Adrenal gland (tissue), 12 donors: ENCODE measurements around the gene MRPS16. TPM values are rescaled to one million over a fixed set of nuclear protein-coding genes. Genes with fewer than 3 reads are reported as not detected.
"Not testable (repeated sequence)": the region's sequence is repeated elsewhere in the genome, so short reads cannot be mapped to it uniquely, and the experiment has no call there.

Experiments used
- DNase-seq, 7 donors: peaks; one replicate each; pipeline ENCODE4 v3.0.0-alpha.2; 2019 to 2020
- H3K27ac ChIP-seq, 5 donors: fragments of 200-600 bp; sonication (generic) in 4 of 5; 1 replicate in 3 of 5; 2 replicates in 2 of 5; pipeline versions ENCODE4 v1.5.1 to v1.8.0; 2016 to 2020; ENCODE audit warnings: mild to moderate bottlenecking in 1 of 5
- H3K27me3 ChIP-seq: fragments of 200-600 bp; 2 replicates; pipeline ENCODE4 v1.8.0; 2021
- H3K36me3 ChIP-seq, 2 donors: fragments of 200-600 bp; replicated peaks in 1 of 2; 1 replicate in 1 of 2; 2 replicates in 1 of 2; pipeline versions ENCODE4 v1.5.1 to v1.8.0; 2018 to 2022
- H3K4me1 ChIP-seq, 2 donors: fragments of 200-600 bp; replicated peaks in 1 of 2; 1 replicate in 1 of 2; 2 replicates in 1 of 2; pipeline versions ENCODE4 v1.5.1 to v1.8.0; 2018 to 2021
- H3K4me3 ChIP-seq, 4 donors: fragments of 200-600 bp; sonication (generic) in 3 of 4; one replicate each; pipeline ENCODE4 v1.5.1; 2016 to 2018
- H3K9me3 ChIP-seq, 3 donors: fragments of 200-600 bp; sonication (generic) in 1 of 3; replicated peaks in 1 of 3; 1 replicate in 2 of 3; 2 replicates in 1 of 3; pipeline versions ENCODE4 v1.5.1 to v1.8.0; 2016 to 2021
- POLR2A ChIP-seq, 2 donors: fragments of 450-650 bp; IDR thresholded peaks; one replicate each; pipeline ENCODE4 v1.6.1; 2017; ENCODE audit warnings: antibody characterized with exemption in 2 of 2, mild to moderate bottlenecking in 2 of 2, moderate library complexity in 1 of 2
- WGBS, 4 donors: extraction: QIAGEN DNeasy Blood & Tissue Kit in 2 of 4; methylation state at CpG; one replicate each; pipeline versions ENCODE4 v1.1.5 to v1.1.7; 2013 to 2017; 5-methylcytosine and 5-hydroxymethylcytosine counted together
- intact Hi-C, 2 donors: fragments of 100-400 bp; cut with DNase I; formaldehyde crosslinking; loops; one replicate each; pipeline versions ENCODE4 v1.14.1 to v1.15.0; 2022 to 2023
- polyA plus RNA-seq, 3 donors: library from polyadenylated mRNA; stranded (reverse); fragments of 200-250 nt in 2 of 3; fragments of 350-450 nt in 1 of 3; fragmentation: Illumina TruSeq in 1 of 3; extraction: RNeasy Lipid Tissue Mini Kit (QIAGEN cat#74804) in 1 of 3; gene quantifications; one replicate each; pipeline ENCODE4 v1.2.3, GENCODE V29; 2013 to 2014
- total RNA-seq, 9 donors: library from RNA; depleted of rRNA in 4 of 9; stranded (reverse); fragments of >200 nt in 4 of 9; fragments of 120-200 nt in 1 of 9; fragmentation: NEBNext Ultra II Directional in 1 of 9; extraction: Animal tissue kit (Norgen Biotek cat#: 25700) in 1 of 9; gene quantifications; one replicate each; pipeline versions ENCODE4 v1.1.0 to v1.2.4, GENCODE V29; 2013 to 2023
- TF ChIP-seq, protein P1 (sequence below), 6 experiments: fragments of 450-650 bp in 4 of 6; fragments of 200-600 bp in 2 of 6; sonication (generic) in 1 of 6; IDR thresholded peaks; 1 replicate in 5 of 6; 2 replicates in 1 of 6; pipeline versions ENCODE4 v1.5.1 to v1.8.0; 2016 to 2021; ENCODE audit warnings: antibody characterized with exemption in 6 of 6, mild to moderate bottlenecking in 2 of 6, moderate library complexity in 1 of 6
- donor health status: healthy with polysubstance abuse.
- donor health status: Bipolar disorder and iron deficiency.
- donor health status: DM: yes; HTN: yes; CAD: no.
- donor health status: DM: no; HTN: no; CAD: no.
- donor health status: DM: no; HTN: no; CAD: no.
- donor health status: DM: yes; HTN: yes; CAD: no.

MRPS16 gene
- total and polyA plus RNA-seq, 12 donors, result 37.6 to 128 (median 86.7) TPM

DNA sequence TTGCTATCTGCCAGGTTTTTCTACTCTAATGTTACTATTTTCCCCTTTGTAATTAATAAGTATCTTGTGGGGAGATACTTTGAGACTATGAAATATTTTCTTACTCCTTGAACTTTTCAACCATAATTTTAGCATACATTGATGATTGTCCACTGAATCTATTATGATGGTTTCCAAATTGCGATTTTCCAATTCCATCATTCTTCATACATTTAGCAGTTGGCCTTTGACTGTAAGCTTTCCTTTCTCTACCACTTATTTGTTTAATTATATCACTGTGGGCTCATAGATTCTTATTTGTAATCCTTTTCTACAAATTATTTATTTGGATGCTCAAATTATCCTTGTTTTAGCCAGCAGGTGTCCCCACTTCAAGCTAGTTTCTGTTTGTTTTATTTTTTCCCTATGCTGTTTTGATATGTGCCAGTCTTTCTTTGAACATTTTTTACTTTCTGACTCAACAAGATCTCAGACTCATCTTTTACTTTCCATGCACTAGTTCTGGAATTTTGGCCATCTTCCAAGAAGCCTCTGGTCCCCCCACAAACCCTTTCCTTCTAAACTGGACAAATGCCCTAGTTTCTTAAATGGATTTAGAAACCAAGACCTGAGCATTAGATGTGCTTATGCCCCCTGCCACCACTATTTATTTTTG is 11.4 kb upstream of the MRPS16 start:
- Histone ChIP-seq H3K4me1 (peaks cover 0 to 8% of the 10 kb centered on the region in 2 donors), H3K9me3 (no peaks in the 10 kb centered on the region), H3K4me3 (no peak overlapping the region), H3K36me3 (no peaks in the 10 kb centered on the region), H3K27ac (no peak overlapping the region), H3K27me3 (no peaks in the 10 kb centered on the region)
- TF ChIP-seq, protein P1, sequence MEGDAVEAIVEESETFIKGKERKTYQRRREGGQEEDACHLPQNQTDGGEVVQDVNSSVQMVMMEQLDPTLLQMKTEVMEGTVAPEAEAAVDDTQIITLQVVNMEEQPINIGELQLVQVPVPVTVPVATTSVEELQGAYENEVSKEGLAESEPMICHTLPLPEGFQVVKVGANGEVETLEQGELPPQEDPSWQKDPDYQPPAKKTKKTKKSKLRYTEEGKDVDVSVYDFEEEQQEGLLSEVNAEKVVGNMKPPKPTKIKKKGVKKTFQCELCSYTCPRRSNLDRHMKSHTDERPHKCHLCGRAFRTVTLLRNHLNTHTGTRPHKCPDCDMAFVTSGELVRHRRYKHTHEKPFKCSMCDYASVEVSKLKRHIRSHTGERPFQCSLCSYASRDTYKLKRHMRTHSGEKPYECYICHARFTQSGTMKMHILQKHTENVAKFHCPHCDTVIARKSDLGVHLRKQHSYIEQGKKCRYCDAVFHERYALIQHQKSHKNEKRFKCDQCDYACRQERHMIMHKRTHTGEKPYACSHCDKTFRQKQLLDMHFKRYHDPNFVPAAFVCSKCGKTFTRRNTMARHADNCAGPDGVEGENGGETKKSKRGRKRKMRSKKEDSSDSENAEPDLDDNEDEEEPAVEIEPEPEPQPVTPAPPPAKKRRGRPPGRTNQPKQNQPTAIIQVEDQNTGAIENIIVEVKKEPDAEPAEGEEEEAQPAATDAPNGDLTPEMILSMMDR (IDR thresholded peaks at IDR 0.05), result peak; percentile 43 to 63 (median 56)
- no peak for TF ChIP-seq POLR2A (IDR thresholded peaks at IDR 0.05)
- DNase-seq, result no peak
- intact Hi-C loops, result loop anchor here in 1 of 2 donors (10.0 kb wide), 1 partner anchor 221 kb away; no protein-coding TSS in a partner anchor
- WGBS, 4 donors, result 36 to 41% (median 37%) methylated on average over 1 of the region's 1 CpG

DNA sequence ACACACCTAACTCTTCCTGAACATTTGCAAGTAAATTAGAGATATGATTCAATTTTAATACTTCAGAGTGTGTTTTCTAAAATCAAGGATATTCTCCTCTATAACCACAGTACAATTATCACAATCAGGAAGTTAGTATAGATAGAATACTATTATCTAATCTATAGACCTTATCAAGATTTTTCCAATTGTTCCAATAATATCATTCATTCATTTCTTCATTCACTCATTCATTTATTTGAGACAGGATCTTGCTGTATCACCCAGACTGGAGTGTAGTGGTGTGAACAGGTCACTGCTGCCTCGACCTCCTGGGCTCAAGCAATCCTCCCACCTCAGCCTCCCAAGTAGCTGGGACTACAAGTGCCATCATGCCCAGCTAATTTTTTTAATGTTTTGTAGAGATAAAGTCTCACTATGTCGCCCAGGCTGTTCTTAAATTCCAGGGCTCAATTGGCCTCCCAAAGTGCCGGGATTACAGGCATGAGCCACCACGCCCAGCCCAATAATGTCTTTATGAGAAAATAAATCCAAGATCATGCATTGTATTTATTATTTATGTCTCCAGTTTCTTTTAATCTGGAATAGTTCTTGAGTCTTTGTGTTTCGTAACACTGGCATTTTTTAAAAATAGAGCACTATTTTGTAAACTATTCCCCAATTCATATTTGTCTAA is 10.6 kb upstream of the MRPS16 start:
- no peak overlapping the region for H3K4me3 ChIP-seq
- no peak for DNase-seq
- intact Hi-C loops, result loop anchor here in 1 of 2 donors (10.0 kb wide), 1 partner anchor 222 kb away; no protein-coding TSS in a partner anchor
- H3K27me3 ChIP-seq, result no peaks in the 10 kb centered on the region
- TF ChIP-seq POLR2A (IDR thresholded peaks at IDR 0.05), result no peak
- TF ChIP-seq, protein P1 (IDR thresholded peaks at IDR 0.05), result no peak
- 81 to 85% (median 82%) methylated on average over 5 of the region's 5 CpGs for WGBS, 4 donors
- H3K4me1 ChIP-seq, result peaks cover 0 to 8% of the 10 kb centered on the region in 2 donors
- H3K27ac ChIP-seq, result no peak overlapping the region
- no peaks in the 10 kb centered on the region for H3K9me3 ChIP-seq
- H3K36me3 ChIP-seq, result no peaks in the 10 kb centered on the region

DNA sequence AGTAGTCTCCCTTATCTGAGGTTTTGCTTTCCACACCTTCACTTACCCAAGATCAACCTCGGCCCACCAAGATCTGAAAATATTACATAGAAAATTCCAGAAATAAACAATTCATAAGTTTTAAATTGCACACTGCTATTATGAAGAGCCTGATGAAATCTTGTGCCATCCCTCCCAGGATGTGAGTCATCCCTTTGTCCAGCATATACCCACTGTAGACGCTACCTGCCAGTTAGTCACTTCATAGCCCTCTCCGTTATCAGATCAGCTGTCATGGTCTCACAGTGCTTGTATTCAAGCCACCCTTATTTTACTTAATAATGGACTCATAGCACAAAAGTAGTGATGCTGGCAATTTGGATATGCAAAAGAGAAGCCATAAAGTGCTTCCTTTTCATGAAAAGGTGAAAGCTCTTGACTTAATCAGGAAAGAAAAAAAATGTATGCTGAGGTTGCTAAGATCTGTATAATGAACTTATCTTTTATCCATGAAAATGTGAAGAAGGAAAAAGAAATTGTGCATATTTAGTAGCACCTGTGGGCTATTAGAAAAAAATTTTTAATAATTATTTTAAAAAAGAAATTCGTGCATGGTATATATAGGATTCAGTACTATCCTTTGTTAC is 9.8 kb upstream of the MRPS16 start:
- DNase-seq, result peak in 2 of 7 donors; percentile 17 to 39
- intact Hi-C loops, result loop anchor here in 1 of 2 donors (10.0 kb wide), 1 partner anchor 223 kb away; no protein-coding TSS in a partner anchor
- no peak overlapping the region for H3K4me3 ChIP-seq
- no peaks in the 10 kb centered on the region for H3K9me3 ChIP-seq
- TF ChIP-seq, protein P1 (IDR thresholded peaks at IDR 0.05), result no peak
- no peak for TF ChIP-seq POLR2A (IDR thresholded peaks at IDR 0.05)
- H3K4me1 ChIP-seq, result peaks cover 0 to 8% of the 10 kb centered on the region in 2 donors
- no peaks in the 10 kb centered on the region for H3K36me3 ChIP-seq
- H3K27me3 ChIP-seq, result no peaks in the 10 kb centered on the region
- H3K27ac ChIP-seq, result no peak overlapping the region
- 52 to 60% (median 54%) methylated on average over 4 of the region's 4 CpGs for WGBS, 4 donors

DNA sequence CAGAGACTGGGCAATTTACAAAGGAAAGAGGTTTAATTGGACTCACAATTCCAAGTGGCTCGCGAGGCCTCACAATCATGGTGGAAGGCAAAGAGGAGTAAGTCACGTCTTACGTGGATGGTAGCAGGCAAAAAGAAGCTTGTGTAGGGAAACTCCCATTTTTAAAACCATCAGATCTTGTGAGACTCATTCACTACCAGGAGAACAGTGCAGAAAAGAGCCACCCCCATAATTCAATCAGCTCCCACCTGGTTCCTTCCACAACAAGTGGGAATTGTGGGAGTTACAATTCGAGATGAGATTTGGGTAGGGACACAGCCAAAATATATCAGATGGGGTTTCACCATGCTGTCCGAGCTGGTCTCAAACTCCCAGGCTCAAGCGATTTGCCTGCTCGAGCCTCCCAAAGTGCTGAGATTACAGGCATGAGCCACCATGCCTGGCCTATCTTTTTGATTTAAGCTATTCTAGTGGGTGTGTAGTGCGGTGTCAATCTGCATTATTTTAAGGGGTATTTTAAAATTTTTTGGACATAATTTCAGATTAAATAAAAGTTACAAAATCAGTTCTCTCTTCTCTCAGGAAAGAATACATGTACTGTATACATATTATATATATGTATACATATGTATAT is 9.0 kb upstream of the MRPS16 start:
- Histone ChIP-seq H3K27ac (no peak overlapping the region), H3K4me3 (no peak overlapping the region), H3K9me3 (no peaks in the 10 kb centered on the region), H3K27me3 (no peaks in the 10 kb centered on the region), H3K4me1 (peaks cover 0 to 8% of the 10 kb centered on the region in 2 donors), H3K36me3 (no peaks in the 10 kb centered on the region)
- no peak for DNase-seq
- 88 to 98% (median 93%) methylated on average over 9 of the region's 9 CpGs for WGBS, 4 donors
- intact Hi-C loops, result loop anchor here in 1 of 2 donors (10.0 kb wide), 1 partner anchor 223 kb away; no protein-coding TSS in a partner anchor
- no peak for TF ChIP-seq POLR2A (IDR thresholded peaks at IDR 0.05)
- TF ChIP-seq, protein P1 (IDR thresholded peaks at IDR 0.05), result no peak

DNA sequence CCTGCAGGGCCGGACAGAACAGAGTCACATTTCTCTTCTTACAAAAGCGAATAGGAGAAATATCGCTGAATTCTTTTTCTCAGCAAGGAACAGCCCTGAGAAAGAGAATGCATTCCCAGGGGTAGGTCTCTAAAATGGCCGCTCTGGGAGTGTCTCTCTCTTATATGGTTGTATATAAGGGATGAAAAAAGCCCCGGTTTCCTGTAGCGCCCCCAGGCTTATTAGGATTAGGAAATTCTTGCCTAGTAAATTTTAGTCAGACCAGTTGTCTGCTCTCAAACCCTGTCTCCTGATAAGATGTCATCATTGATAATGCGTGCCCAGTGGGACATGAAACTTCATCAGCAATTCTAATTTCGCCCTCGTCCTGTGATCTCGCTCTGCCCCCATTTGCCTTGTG is 6.2 kb upstream of the MRPS16 start:
- H3K36me3 ChIP-seq, H3K9me3 ChIP-seq, intact Hi-C loops, H3K27ac ChIP-seq, H3K4me3 ChIP-seq, H3K27me3 ChIP-seq, DNase-seq, H3K4me1 ChIP-seq: not testable (repeated sequence)
- 89 to 98% (median 93%) methylated on average over 10 of the region's 10 CpGs for WGBS, 4 donors
